Activated B cell treated with CpG ODN at 0.5 μM for 24 hours (primary cell): ENCODE measurements around the gene DSCAML1. TPM values are rescaled to one million over a fixed set of nuclear protein-coding genes. Genes with fewer than 3 reads are reported as not detected.

Source experiments
- ATAC-seq: fragments of 200-7000 bp; cut with Tn5 transposase; one replicate; pipeline ENCODE4 v1.10.0; 2021; ENCODE audit warnings: low read depth, mild to moderate bottlenecking, moderate library complexity
- CTCF ChIA-PET: fragments of 350-600 bp; sonication (Branson Sonifier 250); formaldehyde crosslinking; loops from one replicate; lab custom pipeline; 2021; ENCODE audit warnings: antibody characterized with exemption; lab: Charles Lee
- POLR2A ChIA-PET: fragments of 350-600 bp; sonication (Branson Sonifier 250); formaldehyde crosslinking; loops from one replicate; lab custom pipeline; 2021; ENCODE audit warnings: antibody characterized with exemption; lab: Charles Lee
- DNase-seq: peaks from one replicate; pipeline ENCODE4 v3.0.0; 2022
- H3K27ac Mint-ChIP-seq: one replicate; pipeline ENCODE4 v1.8.0; 2020; ENCODE audit warnings: mixed read lengths
- H3K27me3 Mint-ChIP-seq: one replicate; pipeline ENCODE4 v1.8.0; 2021; ENCODE audit warnings: mixed read lengths
- H3K36me3 Mint-ChIP-seq: one replicate; pipeline ENCODE4 v1.8.0; 2021; ENCODE audit warnings: low read depth, mixed read lengths
- H3K4me1 Mint-ChIP-seq: one replicate; pipeline ENCODE4 v1.8.0; 2021; ENCODE audit warnings: mixed read lengths
- H3K4me3 Mint-ChIP-seq: one replicate; pipeline ENCODE4 v1.8.0; 2020; ENCODE audit warnings: mild to moderate bottlenecking, mixed read lengths
- H3K9me3 Mint-ChIP-seq: one replicate; pipeline ENCODE4 v1.8.0; 2020; ENCODE audit warnings: mixed read lengths
- CTCF ChIP-seq: fragments of 200-600 bp; IDR thresholded peaks from one replicate; pipeline ENCODE4 v1.8.0; 2022; ENCODE audit warnings: antibody characterized with exemption, mild to moderate bottlenecking
- intact Hi-C: fragments of 100-400 bp; cut with micrococcal nuclease; formaldehyde crosslinking; loops from one replicate; pipeline ENCODE4 v1.15.1; 2024
- total RNA-seq: library from RNA; stranded (reverse); gene quantifications from 2 replicates; pipeline ENCODE4 v1.2.3, GENCODE V29; 2022

Gene DSCAML1
- total RNA-seq, 1 donor from 2014 or later: 3.6 TPM

- DNase-seq: no peak
- Mint-ChIP-seq H3K27me3 (no peaks in the 10 kb centered on the region), H3K27ac (no peak overlapping the region), H3K36me3 (no peaks in the 10 kb centered on the region), H3K4me3 (no peak overlapping the region), H3K9me3 (no peaks in the 10 kb centered on the region), H3K4me1 (no peaks in the 10 kb centered on the region)
- CTCF ChIA-PET: no interaction called here
- no peak for ATAC-seq
- no peak for TF ChIP-seq CTCF
- POLR2A ChIA-PET: no interaction called here
- intact Hi-C loops: no loop called here
Measured at GRCh38 chr11:117634756-117635603, 162.0 kb downstream of the DSCAML1 start.

- POLR2A ChIA-PET: no interaction called here
- Mint-ChIP-seq H3K4me1 (no peaks in the 10 kb centered on the region), H3K4me3 (no peak overlapping the region), H3K36me3 (no peaks in the 10 kb centered on the region), H3K27me3 (peaks cover 2% of the 10 kb centered on the region), H3K9me3 (no peaks in the 10 kb centered on the region), H3K27ac (no peak overlapping the region)
- DNase-seq (no peak), ATAC-seq (no peak)
- intact Hi-C loops: no loop called here
- no peak for TF ChIP-seq CTCF
- CTCF ChIA-PET: no interaction called here
Measured at GRCh38 chr11:117633976-117634755, 162.8 kb downstream of the DSCAML1 start.

- Mint-ChIP-seq H3K4me1 (no peaks in the 10 kb centered on the region), H3K27me3 (peaks cover 2% of the 10 kb centered on the region), H3K4me3 (no peak overlapping the region), H3K36me3 (no peaks in the 10 kb centered on the region), H3K9me3 (no peaks in the 10 kb centered on the region), H3K27ac (no peak overlapping the region)
- no peak for DNase-seq
- TF ChIP-seq CTCF: no peak
- ChIA-PET CTCF (no interaction called here), POLR2A (no interaction called here)
- intact Hi-C loops: no loop called here
- no peak for ATAC-seq
Measured at GRCh38 chr11:117633186-117633754, 163.7 kb downstream of the DSCAML1 start.

DNA sequence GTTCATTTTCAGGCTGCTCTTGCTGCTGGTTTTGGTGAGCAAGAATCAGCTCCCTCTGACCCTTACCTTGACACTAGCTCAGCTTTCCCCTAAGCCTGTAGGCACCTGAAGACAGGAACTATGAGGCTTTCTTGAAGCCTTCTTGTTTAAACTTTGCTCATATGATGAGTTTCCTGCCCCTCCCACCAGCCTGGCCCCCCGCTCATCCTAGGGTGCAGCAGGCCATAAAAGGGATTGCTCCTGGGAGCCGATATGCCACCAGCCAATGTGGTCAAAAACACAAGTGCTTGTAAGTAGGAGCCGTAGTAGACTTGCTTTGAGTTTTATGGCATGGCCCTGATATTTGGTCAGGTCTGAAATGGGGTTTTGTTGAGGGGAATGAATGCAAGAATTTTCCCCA is 164.7 kb downstream of the DSCAML1 start:
- no peak for TF ChIP-seq CTCF
- H3K9me3 Mint-ChIP-seq: no peaks in the 10 kb centered on the region
- intact Hi-C loops: no loop called here
- ChIA-PET POLR2A (no interaction called here), CTCF (no interaction called here)
- peaks cover 5% of the 10 kb centered on the region for H3K27me3 Mint-ChIP-seq
- ATAC-seq (no peak), DNase-seq (no peak)
- H3K27ac Mint-ChIP-seq: no peak overlapping the region
- H3K4me1 Mint-ChIP-seq: no peaks in the 10 kb centered on the region
- no peaks in the 10 kb centered on the region for H3K36me3 Mint-ChIP-seq
- no peak overlapping the region for H3K4me3 Mint-ChIP-seq
